AG04450 (cell line): ENCODE results near the gene ANKDD1A. TPM values are rescaled to one million over a fixed set of nuclear protein-coding genes. Genes with fewer than 3 reads are reported as not detected.

Experiments
- CTCF ChIA-PET: fragments of 300-600, 350-600 bp; formaldehyde crosslinking; extraction: SDS; loops from one replicate; lab custom pipeline; 2022; ENCODE audit warnings: antibody characterized with exemption, inconsistent platforms; lab: Charles Lee
- POLR2A ChIA-PET: fragments of 350-600 bp; formaldehyde crosslinking; extraction: SDS; loops from one replicate; lab custom pipeline; 2021; ENCODE audit warnings: antibody characterized with exemption, inconsistent platforms; lab: Yijun Ruan, JAX
- DNase-seq: peaks from one replicate; pipeline ENCODE4 v3.0.0-alpha.2; 2011; ENCODE audit warnings: low read depth, low spot score
- H3K27ac ChIP-seq: one replicate; pipeline ENCODE4 v1.5.1; 2012; ENCODE audit warnings: low read depth, low read length, control low read depth
- H3K27me3 ChIP-seq: one replicate; pipeline ENCODE4 v1.6.0; 2012; ENCODE audit warnings: low read length; ENCODE audit not compliant: control insufficient read depth, insufficient read depth
- H3K4me3 ChIP-seq: 2 replicates; pipeline ENCODE4 v1.5.1; 2011; ENCODE audit warnings: mild to moderate bottlenecking, low read depth, low read length, control low read depth
- H3K9me3 ChIP-seq: 2 replicates; pipeline ENCODE4 v1.5.1; 2012; ENCODE audit warnings: low read length; ENCODE audit not compliant: control insufficient read depth, insufficient read depth
- polyA plus RNA-seq: library from polyadenylated mRNA; depleted of rRNA; stranded (reverse); fragments of >200 nt; gene quantifications from 2 replicates; pipeline ENCODE4 v1.2.3, GENCODE V29; 2011
- TF ChIP-seq, protein P1 (sequence below): IDR thresholded peaks from 2 replicates; pipeline ENCODE4 v1.5.1; 2011; ENCODE audit warnings: low read depth, low read length, control low read depth, inconsistent platforms

Gene ANKDD1A
- polyA plus RNA-seq, 1 experiment, result 4.0 TPM

DNA sequence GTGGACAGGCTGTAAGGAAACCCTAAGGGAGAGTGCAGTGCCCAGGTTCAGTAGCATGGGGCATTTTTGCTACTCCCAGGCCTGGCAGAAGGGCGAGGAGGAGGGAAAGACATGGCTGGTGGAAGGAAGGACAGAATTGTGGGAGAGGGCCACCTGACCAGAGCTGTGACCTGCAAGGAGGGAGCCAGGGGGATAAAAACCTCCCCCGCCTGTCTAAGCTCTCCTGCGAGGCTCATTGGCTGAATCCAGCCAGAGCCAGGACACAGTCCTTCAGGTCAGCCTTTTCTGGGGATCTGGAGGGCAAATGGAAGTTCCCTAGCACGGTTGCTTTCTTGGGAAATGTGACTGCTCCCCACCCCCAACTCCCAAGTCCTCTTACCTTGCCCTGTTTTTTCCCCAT, 13.3 kb upstream of the ANKDD1A start:
- Histone ChIP-seq H3K4me3 (no peak overlapping the region), H3K9me3 (peaks cover 9% of the 10 kb centered on the region), H3K27me3 (no peaks in the 10 kb centered on the region), H3K27ac (no peak overlapping the region)
- ChIA-PET POLR2A (interaction anchor here (1.3 kb wide), 1 partner anchor 34 kb away, joined by 4 read pairs; no protein-coding TSS in a partner anchor), CTCF (no interaction called here)
- DNase-seq, result no peak
- TF ChIP-seq, protein P1, sequence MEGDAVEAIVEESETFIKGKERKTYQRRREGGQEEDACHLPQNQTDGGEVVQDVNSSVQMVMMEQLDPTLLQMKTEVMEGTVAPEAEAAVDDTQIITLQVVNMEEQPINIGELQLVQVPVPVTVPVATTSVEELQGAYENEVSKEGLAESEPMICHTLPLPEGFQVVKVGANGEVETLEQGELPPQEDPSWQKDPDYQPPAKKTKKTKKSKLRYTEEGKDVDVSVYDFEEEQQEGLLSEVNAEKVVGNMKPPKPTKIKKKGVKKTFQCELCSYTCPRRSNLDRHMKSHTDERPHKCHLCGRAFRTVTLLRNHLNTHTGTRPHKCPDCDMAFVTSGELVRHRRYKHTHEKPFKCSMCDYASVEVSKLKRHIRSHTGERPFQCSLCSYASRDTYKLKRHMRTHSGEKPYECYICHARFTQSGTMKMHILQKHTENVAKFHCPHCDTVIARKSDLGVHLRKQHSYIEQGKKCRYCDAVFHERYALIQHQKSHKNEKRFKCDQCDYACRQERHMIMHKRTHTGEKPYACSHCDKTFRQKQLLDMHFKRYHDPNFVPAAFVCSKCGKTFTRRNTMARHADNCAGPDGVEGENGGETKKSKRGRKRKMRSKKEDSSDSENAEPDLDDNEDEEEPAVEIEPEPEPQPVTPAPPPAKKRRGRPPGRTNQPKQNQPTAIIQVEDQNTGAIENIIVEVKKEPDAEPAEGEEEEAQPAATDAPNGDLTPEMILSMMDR, result no peak

DNA sequence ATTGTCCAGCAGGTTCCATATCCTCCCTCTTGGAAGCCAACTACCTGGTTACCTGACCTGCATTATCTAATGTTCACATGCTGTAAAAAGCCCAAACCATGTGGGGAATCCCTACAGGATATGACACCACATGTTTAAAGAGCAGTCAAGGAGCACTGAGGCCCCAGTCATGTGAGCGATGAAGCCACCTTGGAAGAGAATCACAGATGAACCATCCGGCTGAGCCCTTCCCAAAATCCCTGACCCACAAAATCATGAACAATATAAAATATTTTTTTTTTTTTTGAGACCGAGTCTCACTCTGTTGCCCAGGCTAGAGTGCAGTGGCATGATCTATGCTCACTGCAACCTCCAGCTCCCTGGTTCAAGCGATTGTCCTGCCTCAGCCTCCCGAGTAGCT, 10.6 kb upstream of the ANKDD1A start:
- H3K9me3 ChIP-seq, result peaks cover 16% of the 10 kb centered on the region
- no peak overlapping the region for H3K4me3 ChIP-seq
- DNase-seq, result no peak
- ChIA-PET CTCF (no interaction called here), POLR2A (no interaction called here)
- H3K27ac ChIP-seq, result no peak overlapping the region
- H3K27me3 ChIP-seq, result no peaks in the 10 kb centered on the region
- TF ChIP-seq, protein P1, result no peak

DNA sequence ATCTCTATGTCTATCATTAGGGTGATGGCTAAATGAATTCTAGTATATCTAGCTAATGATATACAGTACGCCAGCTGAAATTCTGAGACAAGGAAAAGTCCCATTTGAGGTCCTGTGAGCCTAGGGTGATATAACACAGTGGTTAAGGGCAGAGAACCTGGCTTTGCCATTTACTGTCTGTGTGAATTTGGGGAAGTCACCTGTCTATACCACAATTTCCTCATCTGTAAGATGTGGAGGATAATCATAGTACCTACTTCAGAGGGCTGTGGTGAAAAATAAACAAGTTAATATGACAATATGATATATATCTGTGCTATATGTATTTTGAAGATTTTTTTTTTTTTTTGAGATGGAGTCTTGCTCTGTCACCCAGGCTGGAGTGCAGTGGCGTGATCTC, 9.8 kb upstream of the ANKDD1A start:
- H3K9me3 ChIP-seq, result peaks cover 21% of the 10 kb centered on the region
- TF ChIP-seq, protein P1, result no peak
- no peak for DNase-seq
- CTCF ChIA-PET, result no interaction called here
- POLR2A ChIA-PET, result no interaction called here
- H3K4me3 ChIP-seq, result no peak overlapping the region
- H3K27me3 ChIP-seq, result no peaks in the 10 kb centered on the region
- H3K27ac ChIP-seq, result no peak overlapping the region

DNA sequence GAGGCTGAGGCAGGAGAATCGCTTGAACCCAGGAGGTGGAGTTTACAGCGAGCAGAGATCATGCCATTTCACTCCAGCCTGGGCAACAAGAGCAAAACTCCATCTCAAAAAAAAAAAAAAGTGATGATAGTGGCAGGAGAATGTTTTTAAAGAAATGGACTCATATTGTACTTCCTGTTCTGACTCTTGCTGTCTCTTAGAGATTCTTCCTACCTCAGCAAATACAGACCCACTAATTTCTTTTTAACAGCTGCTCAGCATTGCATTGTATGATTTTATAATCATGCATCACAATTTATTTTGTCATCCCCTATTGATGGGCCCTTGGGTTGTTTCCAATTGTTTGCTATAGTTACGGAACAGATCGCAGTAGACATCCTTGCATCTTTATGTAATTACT, 8.8 kb upstream of the ANKDD1A start:
- POLR2A ChIA-PET, result interaction anchor here (0.6 kb wide), 1 partner anchor 58 kb away, joined by 5 read pairs; no protein-coding TSS in a partner anchor
- Histone ChIP-seq H3K4me3 (no peak overlapping the region), H3K27ac (no peak overlapping the region), H3K9me3 (peaks cover 21% of the 10 kb centered on the region), H3K27me3 (no peaks in the 10 kb centered on the region)
- no peak for DNase-seq
- CTCF ChIA-PET, result no interaction called here
- TF ChIP-seq, protein P1, result no peak

DNA sequence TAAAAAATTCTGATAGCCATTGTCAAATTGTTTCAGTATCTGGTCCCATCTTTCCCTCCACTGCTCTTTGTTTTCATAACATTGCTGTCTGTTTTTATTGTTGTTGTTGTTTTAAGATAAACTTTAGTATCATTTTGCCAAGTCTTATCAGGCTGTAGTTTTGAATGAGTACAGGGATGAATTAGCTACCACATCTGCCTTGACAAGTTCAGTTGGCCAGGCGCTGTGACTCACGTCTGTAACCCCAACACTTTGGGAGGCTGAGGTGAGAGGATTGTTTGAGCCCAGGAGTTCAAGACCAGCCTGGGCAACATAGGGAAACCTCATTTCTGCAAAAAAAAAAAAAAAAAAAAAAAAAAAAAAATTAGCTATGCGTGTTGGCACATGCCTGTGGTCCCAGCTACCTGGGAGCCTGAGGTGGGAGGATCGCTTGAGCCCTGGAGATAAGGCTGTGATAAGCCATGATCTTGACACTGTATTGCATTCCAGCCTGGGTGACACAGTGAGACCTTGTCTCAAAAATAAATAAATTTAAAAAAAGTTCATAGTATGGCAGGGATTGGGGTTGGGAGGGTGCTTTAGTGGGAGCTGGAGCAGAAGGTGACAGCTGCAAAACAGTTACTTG, 8.3 kb upstream of the ANKDD1A start:
- TF ChIP-seq, protein P1, result no peak
- Histone ChIP-seq H3K27ac (no peak overlapping the region), H3K4me3 (no peak overlapping the region), H3K9me3 (peaks cover 21% of the 10 kb centered on the region), H3K27me3 (no peaks in the 10 kb centered on the region)
- ChIA-PET POLR2A (interaction anchor here (0.6 to 0.7 kb wide), 2 partner anchors 21 to 59 kb away, joined by 5 read pairs; no protein-coding TSS in a partner anchor), CTCF (interaction anchor here (0.6 kb wide), 1 partner anchor 67 kb away, joined by 3 read pairs; no protein-coding TSS in a partner anchor)
- no peak for DNase-seq
